Small intestine (tissue), 7 donors: ENCODE results near the gene RAC2. TPM values are rescaled to one million over a fixed set of nuclear protein-coding genes. Genes with fewer than 3 reads are reported as not detected.

Experiments used
- DNase-seq, 2 donors: peaks; one replicate each; pipeline versions ENCODE4 v3.0.0 to v3.0.0-alpha.2; 2013
- FAIRE-seq: peaks from 2 replicates; lab custom pipeline; 2012; peaks lifted over from hg19 to GRCh38; lab: Jason Lieb, UNC
- H3K27ac ChIP-seq, 3 donors: one replicate each; pipeline ENCODE4 v1.5.1; 2013; ENCODE audit warnings: low read length in 2 of 3, mild to moderate bottlenecking in 2 of 3, control low read depth in 1 of 3, inconsistent platforms in 1 of 3, low read depth in 1 of 3, moderate library complexity in 1 of 3
- H3K27me3 ChIP-seq, 3 donors: one replicate each; pipeline ENCODE4 v1.6.1; 2013; ENCODE audit warnings: low read length in 3 of 3, inconsistent platforms in 1 of 3; ENCODE audit not compliant: control insufficient read depth in 3 of 3, insufficient read depth in 3 of 3
- H3K36me3 ChIP-seq, 3 donors: one replicate each; pipeline ENCODE4 v1.6.1; 2013; ENCODE audit warnings: low read length in 3 of 3, inconsistent platforms in 1 of 3, low read depth in 1 of 3, mild to moderate bottlenecking in 1 of 3, moderate library complexity in 1 of 3; ENCODE audit not compliant: control insufficient read depth in 3 of 3, insufficient read depth in 2 of 3
- H3K4me1 ChIP-seq, 3 donors: one replicate each; pipeline ENCODE4 v1.6.1; 2013; ENCODE audit warnings: low read length in 2 of 3, inconsistent platforms in 1 of 3, low read depth in 1 of 3, mild to moderate bottlenecking in 1 of 3, moderate library complexity in 1 of 3; ENCODE audit not compliant: control insufficient read depth in 3 of 3, insufficient read depth in 2 of 3
- H3K4me3 ChIP-seq, 3 donors: one replicate each; pipeline ENCODE4 v1.5.1; 2013; ENCODE audit warnings: low read length in 3 of 3, control low read depth in 1 of 3, inconsistent platforms in 1 of 3, low read depth in 1 of 3, mild to moderate bottlenecking in 1 of 3, moderate library complexity in 1 of 3
- H3K9me3 ChIP-seq, 2 donors: one replicate each; pipeline ENCODE4 v1.6.1; 2013; ENCODE audit warnings: low read depth in 1 of 2, low read length in 1 of 2; ENCODE audit not compliant: control insufficient read depth in 2 of 2, insufficient read depth in 1 of 2
- WGBS, 3 donors: extraction: QIAGEN DNeasy Blood & Tissue Kit; methylation state at CpG; one replicate each; pipeline ENCODE4 v1.1.7; 2013; 5-methylcytosine and 5-hydroxymethylcytosine counted together
- polyA plus RNA-seq, 4 donors: library from polyadenylated mRNA; stranded (reverse) in 3 of 4; unstranded in 1 of 4; fragments of 200-250 nt in 3 of 4; fragments of 120-200 nt in 1 of 4; gene quantifications; one replicate each; pipeline versions ENCODE4 v1.2.1 to v1.2.3, GENCODE V29; 2013
- donor health status: healthy with polysubstance abuse.
- donor health status: control.
- donor health status: control.
- donor health status: Bipolar disorder and iron deficiency.
- donor health status: healthy.

Gene RAC2
- polyA plus RNA-seq, 4 donors: 12.1 to 41.1 (median 24.8) TPM

GRCh38 chr22:37232140-37232998 lies 11.7 kb downstream of the RAC2 start:
- FAIRE-seq (no peak), DNase-seq (no peak)
- Histone ChIP-seq H3K27ac (peak overlapping the region in 1 of 3 donors; percentile 7), H3K36me3 (peaks cover 0 to 26% (median 0%) of the 10 kb centered on the region in 3 donors), H3K9me3 (no peaks in the 10 kb centered on the region), H3K27me3 (no peaks in the 10 kb centered on the region), H3K4me3 (no peak overlapping the region), H3K4me1 (no peaks in the 10 kb centered on the region)
- 64 to 77% (median 66%) methylated on average over 15 of the region's 15 CpGs for WGBS, 3 donors

- H3K27me3 ChIP-seq: no peaks in the 10 kb centered on the region
- FAIRE-seq: no peak
- H3K36me3 ChIP-seq: peaks cover 0 to 26% (median 0%) of the 10 kb centered on the region in 3 donors
- DNase-seq: no peak
- no peak overlapping the region for H3K4me3 ChIP-seq
- peak overlapping the region in 1 of 3 donors; percentile 7 for H3K27ac ChIP-seq
- H3K4me1 ChIP-seq: no peaks in the 10 kb centered on the region
- no peaks in the 10 kb centered on the region for H3K9me3 ChIP-seq
- 75 to 78% (median 76%) methylated on average over 20 to 21 of the region's 21 CpGs for WGBS, 3 donors
Measured at GRCh38 chr22:37231406-37232139, 12.5 kb downstream of the RAC2 start.

DNA sequence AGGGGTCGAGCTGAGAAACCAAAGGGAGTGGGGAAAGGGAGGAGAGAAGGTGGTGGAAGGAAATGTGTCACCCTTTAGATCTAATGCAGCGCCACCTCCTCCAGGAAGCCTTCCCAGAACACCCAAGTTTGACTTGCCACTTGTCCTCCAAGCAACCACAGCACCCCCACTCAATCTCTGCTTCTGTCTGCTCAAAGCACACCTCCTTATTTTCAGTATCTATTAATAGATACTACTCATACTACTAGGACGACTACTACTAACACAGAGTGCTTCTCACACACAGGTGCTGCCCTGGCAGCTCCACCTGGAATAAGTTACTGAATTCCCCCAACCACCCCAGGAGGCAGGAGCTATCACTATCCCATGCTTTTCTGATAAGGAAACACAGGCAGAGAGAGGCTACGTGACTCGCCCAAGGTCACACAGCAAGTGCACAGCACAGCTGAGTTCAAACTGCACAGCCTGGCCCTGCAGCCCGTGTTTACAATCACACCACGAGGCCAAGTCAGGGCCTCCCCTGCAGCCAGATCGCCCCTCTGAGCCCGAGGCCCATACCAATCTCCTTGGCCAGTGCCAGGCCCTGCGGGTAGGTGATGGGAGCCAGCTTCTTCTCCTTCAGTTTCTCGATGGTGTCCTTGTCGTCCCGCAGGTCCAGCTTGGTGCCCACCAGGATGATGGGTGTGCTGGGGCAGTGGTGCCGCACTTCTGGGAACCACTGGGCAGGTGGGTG lies 13.2 kb downstream of the RAC2 start:
- FAIRE-seq: no peak

DNA sequence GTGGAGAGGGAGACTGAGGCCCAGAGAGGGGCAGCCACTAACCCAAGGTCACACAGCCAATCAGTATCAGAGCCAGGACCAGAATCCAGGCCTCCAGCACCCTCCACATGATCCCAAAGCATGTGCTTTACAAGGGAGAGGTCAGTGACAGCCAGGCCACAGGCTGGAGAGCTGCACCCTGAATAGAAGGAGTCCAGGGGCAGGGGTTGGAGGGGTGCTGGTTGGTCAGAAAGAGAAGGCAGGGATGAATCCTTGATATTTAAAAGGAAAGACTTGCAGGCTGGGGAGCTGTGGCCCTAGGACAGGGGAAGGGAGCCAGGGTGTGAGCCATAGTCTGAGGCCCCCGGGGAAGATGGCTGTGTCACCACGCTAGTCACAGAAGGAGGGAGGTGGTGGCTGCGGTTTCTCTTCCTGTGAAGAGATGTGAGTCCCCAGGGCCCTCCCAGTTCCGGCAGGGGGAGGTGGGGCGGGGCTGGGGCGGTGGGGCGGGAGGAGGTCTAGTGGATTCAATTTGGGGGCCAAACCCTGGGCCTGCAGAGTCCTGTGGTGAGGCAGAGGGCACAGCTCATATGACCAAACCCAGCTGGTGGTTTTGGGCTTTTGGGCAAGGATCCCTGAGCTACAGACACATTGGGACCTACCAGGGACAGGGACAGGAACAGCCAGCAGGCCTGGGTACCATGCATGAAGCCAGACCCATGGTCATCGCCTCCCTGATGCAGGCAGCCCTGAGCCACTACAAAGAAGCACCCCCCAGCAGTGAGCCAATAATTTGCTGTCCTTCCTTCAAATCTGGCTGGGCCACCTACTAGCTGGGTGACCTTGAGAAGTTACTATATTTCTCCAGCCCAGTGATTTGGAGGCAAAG lies 14.0 kb downstream of the RAC2 start:
- H3K9me3 ChIP-seq: no peaks in the 10 kb centered on the region
- no peaks in the 10 kb centered on the region for H3K27me3 ChIP-seq
- 59 to 66% (median 62%) methylated on average over 8 of the region's 8 CpGs for WGBS, 3 donors
- H3K4me1 ChIP-seq: no peaks in the 10 kb centered on the region
- H3K36me3 ChIP-seq: peaks cover 0 to 31% (median 0%) of the 10 kb centered on the region in 3 donors
- H3K4me3 ChIP-seq: no peak overlapping the region
- DNase-seq (peak in 1 of 2 donors; percentile 66), FAIRE-seq (no peak)
- peak overlapping the region in 2 of 3 donors; percentile 69 to 95 for H3K27ac ChIP-seq

More for the DNA sequence above, 13.2 kb downstream of the RAC2 start:
- no peak for DNase-seq
- no peaks in the 10 kb centered on the region for H3K4me1 ChIP-seq
- H3K9me3 ChIP-seq: no peaks in the 10 kb centered on the region
- no peak overlapping the region for H3K4me3 ChIP-seq
- H3K27me3 ChIP-seq: no peaks in the 10 kb centered on the region
- WGBS, 3 donors: 53 to 66% (median 55%) methylated on average over 14 of the region's 14 CpGs
- peaks cover 0 to 29% (median 0%) of the 10 kb centered on the region in 3 donors for H3K36me3 ChIP-seq
- H3K27ac ChIP-seq: peak overlapping the region in 1 of 3 donors; percentile 78

DNA sequence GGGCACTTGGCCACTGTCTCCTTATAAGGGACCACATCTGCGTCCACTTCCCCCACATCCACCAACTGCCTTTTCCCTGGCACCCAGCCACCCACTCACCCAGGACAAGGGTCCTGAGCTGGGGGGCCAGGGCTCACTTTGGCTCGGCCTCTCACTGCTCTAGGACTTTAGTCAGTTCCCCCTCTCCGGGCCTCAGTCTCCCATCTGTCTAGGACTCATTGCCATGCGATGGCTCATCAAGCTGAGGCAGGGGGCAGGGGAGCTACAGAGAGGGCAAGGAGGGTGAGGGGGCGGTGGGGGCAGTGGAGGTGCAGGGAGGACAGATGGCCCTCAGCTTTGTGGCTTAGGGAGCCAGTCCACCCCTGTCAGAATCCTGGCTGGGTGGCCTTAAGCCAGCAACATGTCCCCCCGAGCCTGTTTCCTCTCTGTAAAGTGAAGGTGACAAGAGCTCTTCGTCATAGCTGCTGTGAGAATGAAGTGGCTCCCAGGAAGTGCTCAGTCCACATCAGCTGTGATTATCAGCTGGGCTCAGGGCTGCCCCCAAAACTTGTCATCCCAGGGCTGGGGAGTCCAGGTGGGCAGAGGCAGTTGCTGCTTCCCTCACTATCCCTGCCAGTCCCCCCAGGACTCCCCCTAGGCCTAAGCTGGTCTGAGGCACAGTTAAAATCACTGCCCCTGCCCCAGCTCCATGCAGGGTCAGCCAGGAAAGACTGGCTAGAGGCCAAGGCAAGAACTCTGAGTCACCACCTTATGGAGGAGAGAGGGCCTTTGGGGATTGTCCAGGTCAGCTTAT lies 14.9 kb downstream of the RAC2 start:
- no peak for FAIRE-seq
- peaks cover 0 to 31% (median 0%) of the 10 kb centered on the region in 3 donors for H3K36me3 ChIP-seq
- H3K27ac ChIP-seq: peak overlapping the region in 2 of 3 donors; percentile 69 to 95
- H3K4me1 ChIP-seq: no peaks in the 10 kb centered on the region
- no peak for DNase-seq
- no peaks in the 10 kb centered on the region for H3K27me3 ChIP-seq
- H3K4me3 ChIP-seq: no peak overlapping the region
- WGBS, 3 donors: 40 to 66% (median 59%) methylated on average over 7 of the region's 7 CpGs
- H3K9me3 ChIP-seq: no peaks in the 10 kb centered on the region

GRCh38 chr22:37228106-37229011 lies 15.7 kb downstream of the RAC2 start:
- no peaks in the 10 kb centered on the region for H3K9me3 ChIP-seq
- FAIRE-seq (no peak), DNase-seq (no peak)
- H3K36me3 ChIP-seq: peaks cover 0 to 28% (median 0%) of the 10 kb centered on the region in 3 donors
- no peak overlapping the region for H3K4me3 ChIP-seq
- WGBS, 3 donors: 55 to 62% (median 56%) methylated on average over 20 of the region's 20 CpGs
- no peaks in the 10 kb centered on the region for H3K27me3 ChIP-seq
- peak overlapping the region in 2 of 3 donors; percentile 69 to 95 for H3K27ac ChIP-seq
- no peaks in the 10 kb centered on the region for H3K4me1 ChIP-seq
